Occipital lobe (tissue), 2 donors: ENCODE results near the gene UFC1. TPM values are rescaled to one million over a fixed set of nuclear protein-coding genes. Genes with fewer than 3 reads are reported as not detected.

Experiments
- DNase-seq: peaks from one replicate; lab custom pipeline; 2025; lab: John Stamatoyannopoulos, UW
- total RNA-seq: library from RNA; depleted of rRNA; stranded (reverse); fragments of >200 nt; gene quantifications from one replicate; pipeline ENCODE4 v1.2.3, GENCODE V29; 2014

Gene UFC1
- total RNA-seq, 1 donor from 2014 or later, result 99.4 TPM

DNA sequence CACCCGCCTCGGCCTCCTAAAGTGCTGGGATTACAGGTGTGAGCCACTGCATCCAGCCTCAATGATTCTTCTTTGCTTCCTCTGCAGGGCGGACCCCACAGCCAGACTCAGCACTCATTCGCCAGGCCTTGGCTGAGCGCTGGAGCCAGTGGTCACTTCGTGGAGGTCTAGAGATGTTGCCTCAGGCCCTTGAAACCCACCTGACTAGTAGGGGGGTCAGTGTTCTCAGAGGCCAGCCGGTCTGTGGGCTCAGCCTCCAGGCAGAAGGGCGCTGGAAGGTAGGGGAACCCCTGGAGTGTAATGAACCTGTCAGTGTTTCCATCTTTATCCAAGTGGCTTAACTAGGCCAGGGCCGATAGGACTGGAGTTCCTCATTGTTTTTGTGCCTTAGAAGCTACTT, 15.1 kb downstream of the UFC1 start:
- DNase-seq, result no peak

GRCh38 chr1:161171191-161171590, 17.4 kb downstream of the UFC1 start:
- no peak for DNase-seq

DNA sequence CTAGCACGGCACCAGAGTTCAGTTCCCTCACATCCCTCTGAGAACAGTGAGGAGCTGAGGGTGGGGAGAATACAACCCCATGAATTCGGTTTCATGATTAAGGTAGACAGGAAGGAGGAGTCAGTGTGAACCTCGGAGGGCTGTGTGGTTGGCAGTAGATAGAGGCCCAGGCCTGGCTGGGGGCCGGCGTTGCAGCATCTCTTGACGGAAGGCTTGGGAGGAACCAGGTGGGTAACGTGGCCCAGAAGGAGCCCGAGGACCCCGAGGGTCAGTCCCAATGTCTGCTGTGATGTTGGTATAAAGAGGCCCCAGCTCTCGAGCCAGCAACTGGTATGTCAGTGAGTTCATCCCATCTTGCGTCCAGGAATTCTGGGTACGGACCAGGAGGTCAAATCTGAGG, 17.9 kb downstream of the UFC1 start:
- no peak for DNase-seq

GRCh38 chr1:161172349-161172748, 18.6 kb downstream of the UFC1 start:
- DNase-seq, result no peak

GRCh38 chr1:161172776-161173376, 19.1 kb downstream of the UFC1 start:
- DNase-seq, result no peak

DNA sequence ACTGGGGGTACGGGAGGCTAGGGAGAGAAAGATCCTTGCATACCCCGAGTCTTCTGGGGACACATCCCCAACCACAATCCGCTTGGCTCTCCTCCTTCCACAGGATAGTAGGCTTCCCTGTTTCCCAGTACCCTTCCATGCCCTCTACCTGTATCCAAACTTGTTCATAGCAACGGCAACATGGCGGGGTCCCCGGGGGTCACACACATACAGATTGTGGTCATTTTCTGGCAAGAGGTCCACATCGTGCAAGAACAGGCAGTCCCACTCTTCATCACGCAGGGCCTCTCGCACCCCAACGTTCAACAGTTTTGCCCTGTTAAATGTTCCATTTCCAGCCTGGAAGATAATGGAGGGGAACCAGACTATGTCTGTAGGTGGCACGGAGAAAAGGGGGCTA, 19.9 kb downstream of the UFC1 start:
- DNase-seq, result no peak

GRCh38 chr1:161174911-161175310, 21.1 kb downstream of the UFC1 start:
- no peak for DNase-seq

DNA sequence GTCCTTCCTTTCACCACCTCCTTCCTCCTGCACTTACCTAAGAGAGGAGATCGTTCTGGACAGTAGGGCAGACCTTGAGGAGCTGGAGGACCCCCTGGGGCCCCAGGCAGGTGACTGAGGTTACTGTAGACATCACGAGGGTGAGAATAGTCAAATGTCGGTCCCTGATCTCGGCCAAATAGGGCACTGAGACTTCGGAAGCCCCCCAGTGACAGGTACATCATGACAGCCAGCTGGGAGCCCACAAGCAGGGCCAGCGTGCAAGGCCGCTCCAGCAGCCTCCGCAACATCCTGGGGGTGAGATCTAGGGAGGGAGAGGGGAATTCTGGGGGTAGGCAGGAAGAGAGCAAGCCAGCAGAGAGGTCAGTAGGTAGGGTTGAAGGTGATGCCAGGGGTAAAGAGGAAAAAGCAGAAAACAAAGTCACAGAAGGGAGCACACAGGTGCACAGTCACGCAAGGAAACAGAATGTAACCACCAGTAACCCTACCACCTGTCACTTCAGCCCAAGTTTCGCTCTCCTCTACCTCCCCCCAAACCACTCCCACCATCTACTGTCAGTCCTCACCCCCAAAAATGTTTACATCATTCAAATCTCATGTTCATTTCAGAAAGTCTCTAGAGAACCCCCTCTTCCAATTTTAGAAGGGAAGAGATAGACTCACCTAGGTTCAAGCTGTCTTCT, 22.1 kb downstream of the UFC1 start:
- no peak for DNase-seq

GRCh38 chr1:161176468-161177111, 22.8 kb downstream of the UFC1 start:
- DNase-seq, result no peak

DNA sequence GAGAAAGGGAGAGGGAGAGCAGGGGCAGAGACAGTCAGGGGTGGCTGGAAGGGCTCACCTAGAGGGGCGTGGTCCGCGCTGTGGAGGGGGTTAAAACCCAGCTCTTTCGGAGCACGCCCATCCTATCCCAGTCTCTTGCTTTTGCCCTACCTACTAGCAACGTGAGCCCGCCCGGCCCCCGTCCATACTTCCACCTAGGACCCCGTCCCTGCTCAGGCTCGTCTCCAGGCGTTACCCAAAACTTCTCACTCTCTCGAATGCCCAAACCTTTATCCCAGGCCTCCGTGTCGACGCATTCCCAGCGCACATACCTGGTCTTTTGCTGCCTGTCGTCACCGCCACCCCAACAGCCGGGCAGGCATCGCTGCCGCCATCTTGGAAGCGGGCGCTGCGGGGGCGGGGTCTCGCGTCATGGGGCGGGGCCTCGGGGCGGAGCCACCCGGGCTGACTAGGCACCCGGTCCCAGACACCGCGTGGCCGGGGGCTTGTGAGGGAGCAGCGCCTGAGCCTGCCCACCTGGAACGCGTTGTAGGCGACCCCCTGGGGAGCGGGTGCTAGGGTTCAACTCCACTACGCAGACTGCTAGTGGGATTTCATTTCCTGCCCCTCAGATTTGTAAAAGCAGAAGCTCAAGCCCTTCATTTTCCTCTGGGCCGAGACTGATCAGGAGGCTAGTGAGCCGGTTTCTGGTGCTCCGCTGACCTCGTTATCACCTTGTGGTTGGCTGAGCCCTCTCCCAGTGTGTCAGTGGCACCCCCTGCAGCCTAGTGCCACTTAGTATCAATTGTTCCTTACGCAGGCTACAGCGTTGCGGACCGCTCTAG, 23.5 kb downstream of the UFC1 start, which contains the start of gene B4GALT3:
Gene B4GALT3 (minus strand): TSS at position 396 of the 824 bp plus-strand sequence. CDS start 1,447 bp downstream, outside the sequence.
- DNase-seq, result peak; percentile 79

DNA sequence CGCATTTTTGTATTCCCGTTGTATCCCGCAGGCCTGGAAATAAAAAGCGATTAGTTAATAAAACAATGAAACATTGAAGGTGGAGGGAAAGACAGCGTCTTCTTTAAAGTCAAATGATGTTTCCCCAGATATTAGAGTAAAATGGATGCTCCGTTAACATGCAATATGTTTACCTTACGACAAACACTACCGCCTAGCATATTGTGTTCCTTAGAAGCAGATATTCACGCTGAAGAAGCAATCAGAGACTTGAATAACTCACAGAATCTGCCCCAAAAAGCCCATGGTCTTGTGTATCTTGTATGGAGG, 24.1 kb downstream of the UFC1 start:
- DNase-seq, result no peak

DNA sequence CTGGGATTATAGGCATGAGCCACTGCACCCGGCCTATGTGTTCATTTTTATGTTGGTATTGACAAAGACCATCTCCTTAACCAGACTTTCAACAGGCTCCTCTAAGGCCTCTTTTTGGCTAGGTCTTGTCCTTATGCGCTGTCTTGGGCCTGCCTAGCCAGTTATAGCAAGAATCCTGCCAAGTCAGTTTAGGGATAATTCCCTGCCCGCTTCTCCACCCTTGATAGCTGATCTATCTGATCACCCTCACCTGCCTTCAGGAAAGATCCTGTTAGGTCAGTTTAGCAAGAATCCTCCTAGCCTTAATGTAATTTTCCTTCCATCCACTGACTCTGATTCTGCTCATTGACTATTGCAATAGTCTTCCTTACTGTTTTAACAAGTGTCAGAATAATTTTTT, 25.9 kb downstream of the UFC1 start:
- DNase-seq, result no peak

DNA sequence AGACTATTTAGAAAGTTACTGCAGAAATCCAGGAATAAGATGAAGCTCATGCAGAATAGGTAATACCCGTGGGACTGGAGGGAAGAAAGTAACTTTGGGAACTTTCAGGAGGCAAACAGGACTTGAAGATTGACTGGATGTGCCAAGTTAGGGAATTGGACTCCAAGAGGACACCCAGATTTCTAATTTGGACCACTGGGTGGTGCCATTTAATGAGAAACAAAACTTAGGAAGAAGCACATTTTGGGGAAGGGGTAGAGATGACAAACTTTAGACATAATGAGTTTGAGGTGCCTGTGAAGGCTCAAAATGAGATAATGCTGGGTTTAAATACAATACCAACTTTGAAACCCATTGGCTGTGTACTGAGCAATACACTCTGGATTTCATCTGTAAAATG, 26.9 kb downstream of the UFC1 start:
- no peak for DNase-seq

DNA sequence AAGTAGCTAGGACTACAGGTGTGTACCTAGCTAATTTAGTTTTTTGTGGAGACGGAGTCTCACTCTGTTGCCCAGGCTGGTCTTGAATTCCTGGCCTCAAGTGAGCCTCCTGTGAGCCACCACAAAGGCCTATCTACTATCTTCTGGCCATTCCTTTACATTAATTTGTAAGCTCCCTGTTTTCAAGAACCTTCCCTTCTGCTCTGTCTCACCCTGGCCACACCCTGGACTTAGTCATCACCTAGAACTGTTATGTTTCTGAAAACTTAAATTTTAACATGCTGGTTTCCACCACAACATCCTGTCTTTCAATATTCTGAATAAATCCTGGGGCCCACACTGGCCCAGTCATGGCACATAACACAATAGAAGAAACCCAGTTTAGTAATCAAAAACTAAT, 28.4 kb downstream of the UFC1 start:
- no peak for DNase-seq

GRCh38 chr1:161185282-161185682, 31.5 kb downstream of the UFC1 start:
- peak; percentile 49 for DNase-seq

- DNase-seq, result no peak
Observed at GRCh38 chr1:161185732-161186311, 32.0 kb downstream of the UFC1 start.

DNA sequence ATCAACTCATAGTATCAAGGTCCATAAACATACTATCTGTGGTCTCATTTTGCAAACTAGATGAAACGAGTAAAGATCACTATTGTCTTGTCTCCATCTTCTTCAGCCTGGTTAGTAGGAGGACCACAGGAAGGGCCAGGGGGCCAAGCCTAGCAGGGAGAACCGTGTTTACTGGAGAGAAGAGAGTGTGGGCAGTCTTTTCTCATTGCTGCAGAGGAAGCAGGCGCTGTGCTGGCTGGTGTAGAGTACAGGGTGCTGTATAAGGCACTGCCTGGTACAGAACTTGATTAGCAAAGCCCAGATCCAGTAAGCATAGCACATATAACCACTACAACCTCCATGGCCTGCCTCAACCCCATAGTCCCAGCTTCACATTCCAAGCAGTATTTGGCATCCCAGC, 33.5 kb downstream of the UFC1 start:
- DNase-seq, result no peak

DNA sequence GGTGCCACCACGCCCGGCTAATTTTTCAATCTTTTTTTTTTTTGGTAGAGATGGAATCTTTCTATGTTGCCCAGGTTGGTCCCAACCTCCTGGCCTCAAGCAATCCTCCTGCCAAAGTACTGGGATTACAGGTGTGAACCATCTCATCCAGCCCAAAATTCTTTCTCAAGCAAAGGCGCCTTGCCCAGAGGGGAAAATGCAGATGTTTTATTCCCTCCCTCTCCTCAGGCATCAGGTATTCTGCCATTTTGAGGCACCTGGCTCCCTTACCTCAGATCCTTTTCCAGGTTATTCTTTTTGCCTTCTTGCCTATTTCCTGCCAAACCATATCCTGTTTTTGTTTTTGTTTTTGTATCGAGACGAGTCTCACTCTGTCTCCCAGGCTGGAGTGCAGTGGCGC, 34.6 kb downstream of the UFC1 start:
- no peak for DNase-seq

- DNase-seq, result no peak
Observed at GRCh38 chr1:161189036-161189435, 35.3 kb downstream of the UFC1 start.

DNA sequence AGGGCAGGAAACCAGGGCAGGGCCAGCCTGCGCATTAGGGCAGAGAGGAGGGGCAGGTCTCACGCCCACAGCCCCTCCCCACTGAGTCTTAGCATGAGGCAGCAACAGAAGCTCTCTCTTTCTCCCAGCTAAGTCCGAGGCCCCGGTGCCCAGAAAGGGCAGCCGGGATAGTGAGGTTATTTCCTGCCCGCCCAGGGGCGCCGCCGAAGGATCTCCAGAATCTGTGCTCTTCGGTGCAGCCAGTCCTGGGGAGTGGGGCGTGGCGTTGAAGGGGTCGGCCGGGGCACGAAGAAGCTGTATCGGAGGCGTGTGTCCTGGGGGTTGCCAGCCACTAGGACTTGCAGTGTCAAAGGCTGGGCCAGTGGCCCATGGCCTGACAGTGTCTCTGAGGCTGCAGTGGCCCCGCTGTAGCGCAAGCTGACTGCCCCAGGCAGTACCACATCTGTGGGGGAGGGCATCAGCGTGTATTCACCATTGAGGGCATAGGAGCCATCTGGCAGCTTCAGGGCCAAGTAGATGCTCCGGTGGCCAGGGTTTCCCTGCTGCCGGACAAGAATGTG, 37.3 kb downstream of the UFC1 start:
- DNase-seq, result no peak

- DNase-seq, result no peak
Observed at GRCh38 chr1:161191971-161192370, 38.2 kb downstream of the UFC1 start.
